Central memory CD8-positive, alpha-beta T cell (primary cell): ENCODE data around the gene CSDE1.
A peak's percentile ranks its signal among the peaks of the same experiment; 100 is the strongest.

Experiments
- ATAC-seq: fragments of 150-1000 bp; cut with Tn5 transposase; replicated peaks from 2 replicates; pipeline ENCODE4 v1.10.0; 2022; ENCODE audit warnings: mild to moderate bottlenecking, moderate FRiP score, moderate number of reproducible peaks; ENCODE audit not compliant: poor library complexity, severe bottlenecking; ENCODE audit errors: extremely low read depth
- DNase-seq, 2 donors: peaks; one replicate each; pipeline ENCODE4 v3.0.0; 2021; ENCODE audit warnings: low spot score in 2 of 2
- H3K27ac Mint-ChIP-seq: one replicate; pipeline ENCODE4 v1.8.0; 2022; ENCODE audit warnings: low read depth, mild to moderate bottlenecking, moderate library complexity, mixed read lengths
- H3K27me3 Mint-ChIP-seq: one replicate; pipeline ENCODE4 v1.8.0; 2022; ENCODE audit warnings: mixed read lengths
- H3K36me3 Mint-ChIP-seq: one replicate; pipeline ENCODE4 v1.8.0; 2022; ENCODE audit warnings: mild to moderate bottlenecking, moderate library complexity, mixed read lengths; ENCODE audit not compliant: insufficient read depth
- H3K4me1 Mint-ChIP-seq: one replicate; pipeline ENCODE4 v1.8.0; 2022; ENCODE audit warnings: mixed read lengths
- H3K4me3 Mint-ChIP-seq: one replicate; pipeline ENCODE4 v1.8.0; 2022; ENCODE audit warnings: mild to moderate bottlenecking, moderate library complexity, mixed read lengths
- H3K9me3 Mint-ChIP-seq: one replicate; pipeline ENCODE4 v1.8.0; 2022; ENCODE audit warnings: mixed read lengths

The CSDE1 gene

DNA sequence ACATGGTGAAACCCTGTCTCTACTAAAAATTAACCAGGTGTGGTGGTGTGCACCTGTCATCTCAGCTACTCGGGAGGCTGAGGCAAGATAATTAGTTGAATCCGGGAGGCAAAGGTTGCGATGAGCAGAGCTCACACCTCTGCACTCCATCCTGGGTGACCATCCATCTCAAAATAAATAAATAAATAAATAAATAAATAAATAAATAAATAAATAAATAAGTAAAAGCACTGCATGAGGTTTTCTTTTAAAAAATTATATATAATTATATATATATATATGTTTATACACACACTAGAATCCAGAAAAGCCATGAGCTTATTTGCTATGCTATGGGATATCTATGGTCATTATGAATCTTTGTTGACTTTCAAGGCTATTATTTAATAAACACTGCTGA, 64.8 kb downstream of the CSDE1 start:
- no peaks in the 10 kb centered on the region for H3K4me1 Mint-ChIP-seq
- peaks cover 3% of the 10 kb centered on the region for H3K36me3 Mint-ChIP-seq
- DNase-seq (no peak), ATAC-seq (no peak)
- no peaks in the 10 kb centered on the region for H3K9me3 Mint-ChIP-seq
- H3K27me3 Mint-ChIP-seq: peaks cover 35% of the 10 kb centered on the region
- no peak overlapping the region for H3K27ac Mint-ChIP-seq
- no peak overlapping the region for H3K4me3 Mint-ChIP-seq

- DNase-seq (no peak), ATAC-seq (no peak)
- H3K9me3 Mint-ChIP-seq: no peaks in the 10 kb centered on the region
- peaks cover 44% of the 10 kb centered on the region for H3K27me3 Mint-ChIP-seq
- no peaks in the 10 kb centered on the region for H3K36me3 Mint-ChIP-seq
- no peaks in the 10 kb centered on the region for H3K4me1 Mint-ChIP-seq
- H3K27ac Mint-ChIP-seq: no peak overlapping the region
- H3K4me3 Mint-ChIP-seq: no peak overlapping the region
These were observed 66.7 kb downstream of the CSDE1 start for GRCh38 chr1:114691061-114691460.

DNA sequence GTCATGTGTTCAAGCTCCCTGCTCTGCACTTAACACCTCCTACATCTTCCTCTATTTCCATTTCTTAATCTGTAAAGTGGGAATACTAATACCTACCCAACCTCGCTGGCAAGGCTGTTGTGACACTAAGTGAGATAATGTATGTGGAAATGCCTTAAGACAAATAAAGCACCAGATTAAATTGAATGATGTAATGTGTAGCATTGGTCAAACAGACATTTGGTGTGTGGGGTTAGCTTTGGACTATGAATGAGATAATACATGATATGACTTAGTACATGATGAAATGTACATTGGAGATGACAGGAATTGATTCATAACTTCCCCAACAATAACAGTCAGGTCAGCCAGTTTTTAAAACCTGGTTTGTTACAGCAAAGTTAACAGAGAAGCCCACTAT, 67.6 kb downstream of the CSDE1 start:
- H3K27me3 Mint-ChIP-seq: peaks cover 47% of the 10 kb centered on the region
- no peaks in the 10 kb centered on the region for H3K9me3 Mint-ChIP-seq
- H3K27ac Mint-ChIP-seq: no peak overlapping the region
- H3K36me3 Mint-ChIP-seq: no peaks in the 10 kb centered on the region
- ATAC-seq (no peak), DNase-seq (no peak)
- H3K4me3 Mint-ChIP-seq: no peak overlapping the region
- no peaks in the 10 kb centered on the region for H3K4me1 Mint-ChIP-seq

GRCh38 chr1:114688526-114688925, 69.3 kb downstream of the CSDE1 start:
- H3K9me3 Mint-ChIP-seq: no peaks in the 10 kb centered on the region

DNA sequence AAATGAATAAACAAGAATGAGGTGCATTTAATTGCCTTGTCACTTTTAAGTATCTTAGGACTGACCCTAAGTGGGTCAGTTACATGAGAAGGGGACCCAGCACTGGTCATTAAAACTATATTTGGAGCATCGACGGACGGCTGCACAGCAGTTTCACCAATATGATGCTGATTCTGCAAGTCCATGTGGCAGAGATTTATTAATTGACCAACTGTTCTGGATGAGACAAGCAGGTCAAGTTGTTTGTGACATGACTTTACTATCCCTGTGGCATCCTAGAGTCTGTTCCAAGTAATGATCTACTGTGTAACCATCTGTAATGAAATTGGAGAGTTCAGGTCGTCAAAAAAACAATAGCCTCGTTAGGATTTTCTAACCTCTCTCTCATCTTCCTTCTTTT, 71.9 kb downstream of the CSDE1 start:
- H3K4me1 Mint-ChIP-seq: no peaks in the 10 kb centered on the region
- no peaks in the 10 kb centered on the region for H3K9me3 Mint-ChIP-seq
- H3K4me3 Mint-ChIP-seq: no peak overlapping the region
- peaks cover 78% of the 10 kb centered on the region for H3K27me3 Mint-ChIP-seq
- DNase-seq (no peak), ATAC-seq (no peak)
- H3K27ac Mint-ChIP-seq: no peak overlapping the region
- H3K36me3 Mint-ChIP-seq: no peaks in the 10 kb centered on the region

More at GRCh38 chr1:114688526-114688925, 69.3 kb downstream of the CSDE1 start:
- Mint-ChIP-seq H3K36me3 (no peaks in the 10 kb centered on the region), H3K27me3 (peaks cover 59% of the 10 kb centered on the region), H3K4me3 (no peak overlapping the region), H3K27ac (no peak overlapping the region), H3K4me1 (no peaks in the 10 kb centered on the region)
- DNase-seq (no peak), ATAC-seq (no peak)

DNA sequence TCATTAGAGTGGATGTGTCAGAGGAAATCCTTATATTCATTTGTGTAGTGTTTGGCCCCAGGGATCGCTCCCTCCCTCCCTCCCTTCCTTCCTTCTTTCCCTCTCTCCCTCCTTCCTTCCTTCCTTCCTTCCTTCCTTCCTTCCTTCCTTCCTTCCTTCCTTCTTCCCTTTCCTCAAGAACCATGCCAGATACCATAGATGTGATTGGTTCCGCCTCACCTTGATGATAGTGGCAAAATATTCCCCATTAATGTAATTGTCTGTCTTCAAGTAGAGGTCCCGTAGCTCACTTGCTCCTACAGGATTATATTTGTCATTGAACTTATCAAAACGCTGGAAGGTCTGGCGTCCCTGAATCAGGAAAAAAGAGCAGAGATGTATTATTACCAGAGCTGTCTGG, 80.1 kb downstream of the CSDE1 start:
- no peaks in the 10 kb centered on the region for H3K4me1 Mint-ChIP-seq
- H3K27ac Mint-ChIP-seq: no peak overlapping the region
- peaks cover 72% of the 10 kb centered on the region for H3K27me3 Mint-ChIP-seq
- H3K36me3 Mint-ChIP-seq: no peaks in the 10 kb centered on the region
- DNase-seq (no peak), ATAC-seq (no peak)
- H3K4me3 Mint-ChIP-seq: no peak overlapping the region
- no peaks in the 10 kb centered on the region for H3K9me3 Mint-ChIP-seq

DNA sequence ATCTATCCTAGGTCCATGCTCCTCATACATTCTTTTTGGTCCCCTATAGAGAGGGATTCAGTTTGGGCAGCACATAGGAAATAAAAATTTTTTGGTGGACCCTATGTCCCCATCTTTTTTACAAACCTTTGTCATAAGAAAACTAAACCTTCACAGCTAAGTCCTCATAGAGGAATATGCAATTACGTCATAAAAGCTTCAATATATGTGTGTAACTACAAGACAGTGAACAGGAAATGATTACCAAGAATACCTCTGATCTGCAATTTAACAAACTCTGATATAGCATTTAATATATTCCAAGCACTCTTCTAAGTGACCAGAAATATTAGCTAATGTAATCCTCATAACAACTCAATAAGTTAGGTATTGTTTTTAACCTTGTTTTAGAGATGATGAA, 81.7 kb downstream of the CSDE1 start:
- peaks cover 61% of the 10 kb centered on the region for H3K27me3 Mint-ChIP-seq
- H3K9me3 Mint-ChIP-seq: no peaks in the 10 kb centered on the region
- DNase-seq (no peak), ATAC-seq (no peak)
- H3K27ac Mint-ChIP-seq: no peak overlapping the region
- no peaks in the 10 kb centered on the region for H3K36me3 Mint-ChIP-seq
- H3K4me3 Mint-ChIP-seq: no peak overlapping the region
- H3K4me1 Mint-ChIP-seq: no peaks in the 10 kb centered on the region

DNA sequence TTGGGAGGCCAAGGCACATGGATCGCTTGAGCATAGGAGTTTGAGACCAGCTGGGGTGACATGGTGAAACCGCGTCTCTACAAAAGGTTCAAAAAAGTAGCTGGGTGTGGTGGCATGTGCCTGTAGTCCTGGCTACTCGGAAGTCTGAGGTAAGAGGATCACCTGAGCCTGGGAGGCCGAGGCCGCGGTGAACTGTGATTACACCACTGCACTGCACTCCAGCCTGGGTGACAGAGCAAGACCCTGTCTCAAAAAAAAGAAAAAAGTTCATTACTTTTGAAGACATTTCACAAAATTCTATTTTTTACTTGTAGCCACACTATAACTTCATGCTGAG, 85.9 kb downstream of the CSDE1 start:
- H3K27ac Mint-ChIP-seq: no peak overlapping the region
- no peaks in the 10 kb centered on the region for H3K9me3 Mint-ChIP-seq
- ATAC-seq (no peak), DNase-seq (no peak)
- no peak overlapping the region for H3K4me3 Mint-ChIP-seq
- peaks cover 8% of the 10 kb centered on the region for H3K36me3 Mint-ChIP-seq
- peaks cover 31% of the 10 kb centered on the region for H3K27me3 Mint-ChIP-seq
- no peaks in the 10 kb centered on the region for H3K4me1 Mint-ChIP-seq

DNA sequence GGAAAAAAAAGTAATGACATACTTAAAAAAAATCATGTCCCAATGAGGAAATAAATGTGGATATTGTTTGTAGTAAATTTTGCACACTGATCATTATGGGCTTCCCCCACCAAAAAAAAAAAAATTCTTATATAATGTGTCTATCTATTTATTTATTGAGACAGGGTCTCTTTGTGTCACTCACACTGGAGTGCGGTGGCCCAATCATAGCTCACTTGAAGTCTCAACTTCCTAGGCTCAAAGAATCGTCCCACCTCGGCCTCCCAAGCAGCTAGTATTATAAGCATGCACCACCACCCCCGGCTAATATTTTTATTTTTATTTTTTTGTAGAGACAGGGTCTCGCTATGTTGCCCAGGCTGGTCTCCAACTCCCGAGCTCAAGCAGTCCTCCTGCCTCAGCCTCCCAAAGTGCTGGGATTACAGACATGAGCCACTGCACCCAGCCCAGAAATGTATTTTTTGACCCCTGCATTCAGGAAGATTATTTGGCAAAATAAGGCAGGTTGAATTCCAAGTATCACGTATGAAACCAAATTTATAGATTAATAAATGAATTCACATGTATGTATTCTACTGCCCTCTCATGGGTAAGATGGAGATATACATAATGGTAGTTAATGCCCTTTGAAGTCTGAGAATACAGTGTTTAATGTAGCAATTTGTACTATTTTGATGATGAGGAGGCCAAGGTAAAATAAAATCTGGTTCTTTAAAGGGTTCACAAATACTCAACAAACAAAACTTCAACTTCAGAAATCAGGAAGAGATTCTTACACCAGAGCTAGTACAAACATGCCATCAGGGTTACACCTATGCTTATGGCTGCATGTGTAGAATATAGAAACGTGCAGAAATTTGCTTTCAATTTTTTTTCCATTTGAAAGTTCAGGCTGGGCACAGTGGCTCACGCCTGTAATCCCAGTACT, 86.5 kb downstream of the CSDE1 start:
- DNase-seq (no peak), ATAC-seq (no peak)
- Mint-ChIP-seq H3K27ac (no peak overlapping the region), H3K4me1 (no peaks in the 10 kb centered on the region), H3K4me3 (no peak overlapping the region), H3K27me3 (peaks cover 25% of the 10 kb centered on the region), H3K36me3 (peaks cover 8% of the 10 kb centered on the region), H3K9me3 (no peaks in the 10 kb centered on the region)

GRCh38 chr1:114670083-114671010, 87.4 kb downstream of the CSDE1 start:
- Mint-ChIP-seq H3K36me3 (peaks cover 8% of the 10 kb centered on the region), H3K4me3 (peak overlapping the region; percentile 88), H3K27ac (no peak overlapping the region), H3K9me3 (no peaks in the 10 kb centered on the region), H3K4me1 (no peaks in the 10 kb centered on the region), H3K27me3 (peaks cover 15% of the 10 kb centered on the region)
- ATAC-seq (peak; percentile 96), DNase-seq (peak; percentile 62 to 66)

DNA sequence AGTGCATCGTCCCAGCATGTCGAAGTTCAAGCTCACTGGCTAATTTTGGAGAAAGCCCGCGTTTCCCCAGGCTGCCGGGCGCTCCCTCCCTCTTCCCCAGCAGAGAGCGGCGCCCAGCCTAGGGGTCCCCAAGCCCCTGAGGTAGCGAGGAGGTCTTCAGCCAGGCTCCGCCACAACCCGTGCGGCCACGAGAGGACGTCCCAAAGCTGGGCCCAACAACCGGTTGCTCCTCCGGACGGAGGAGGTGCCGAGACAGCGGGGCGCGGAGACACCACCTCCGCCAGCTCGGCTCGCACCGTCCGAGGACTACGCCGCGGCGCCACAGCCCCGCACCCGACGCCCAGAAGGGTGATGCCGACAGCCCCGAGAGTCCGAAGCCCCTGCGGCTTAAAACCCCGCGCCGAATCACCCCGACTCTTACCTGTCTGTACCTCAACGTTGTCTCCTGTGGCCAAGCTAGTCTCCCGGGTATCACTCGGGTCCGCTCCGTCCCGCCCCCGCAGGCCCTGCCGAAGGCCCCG, 88.2 kb downstream of the CSDE1 start, which contains the start of gene DENND2C:
Gene DENND2C, minus strand, starts transcription at position 488 of the 521 bp plus-strand sequence. CDS start 44,065 bp downstream, outside the sequence.
- Mint-ChIP-seq H3K27me3 (peaks cover 8% of the 10 kb centered on the region), H3K4me3 (peak within 1 kb of the TSS; percentile 88), H3K36me3 (peaks cover 8% of the 10 kb centered on the region), H3K4me1 (no peaks in the 10 kb centered on the region), H3K27ac (no peak within 1 kb of the TSS), H3K9me3 (no peaks in the 10 kb centered on the region)
- peak; percentile 52 for ATAC-seq
- DNase-seq: peak in 1 of 2 donors; percentile 10

- Mint-ChIP-seq H3K36me3 (peaks cover 8% of the 10 kb centered on the region), H3K4me1 (no peaks in the 10 kb centered on the region), H3K4me3 (peak overlapping the region; percentile 88), H3K27me3 (peaks cover 2% of the 10 kb centered on the region), H3K27ac (no peak overlapping the region), H3K9me3 (no peaks in the 10 kb centered on the region)
- no peak for DNase-seq
- no peak for ATAC-seq
These were observed 88.8 kb downstream of the CSDE1 start for GRCh38 chr1:114668784-114669561.
